Liver (tissue), 9 donors: ENCODE measurements around the gene GABRD. TPM values are rescaled to one million over a fixed set of nuclear protein-coding genes. Genes with fewer than 3 reads are reported as not detected.

Source experiments
- DNase-seq: peaks from one replicate; pipeline ENCODE4 v3.0.0-alpha.2; 2017; ENCODE audit warnings: low spot score
- H3K27ac ChIP-seq, 2 donors: one replicate each; pipeline ENCODE4 v1.7.0; 2013; ENCODE audit warnings: inconsistent platforms in 2 of 2, low read length in 2 of 2, control low read depth in 1 of 2, low read depth in 1 of 2, mild to moderate bottlenecking in 1 of 2
- H3K27me3 ChIP-seq, 4 donors: one replicate each; pipeline versions ENCODE4 v1.6.1 to v1.7.0; 2013; ENCODE audit warnings: low read length in 3 of 4, inconsistent platforms in 1 of 4, mild to moderate bottlenecking in 1 of 4, moderate library complexity in 1 of 4; ENCODE audit not compliant: control insufficient read depth in 4 of 4, insufficient read depth in 4 of 4
- H3K36me3 ChIP-seq, 4 donors: one replicate each; pipeline versions ENCODE4 v1.6.1 to v1.7.0; 2013; ENCODE audit warnings: low read length in 3 of 4, mild to moderate bottlenecking in 3 of 4, low read depth in 1 of 4, moderate library complexity in 1 of 4; ENCODE audit not compliant: control insufficient read depth in 4 of 4, insufficient read depth in 3 of 4
- H3K4me1 ChIP-seq, 4 donors: one replicate each; pipeline versions ENCODE4 v1.6.1 to v1.7.0; 2013; ENCODE audit warnings: low read length in 3 of 4, mild to moderate bottlenecking in 3 of 4, moderate library complexity in 1 of 4; ENCODE audit not compliant: control insufficient read depth in 4 of 4, insufficient read depth in 4 of 4
- H3K4me3 ChIP-seq, 3 donors: one replicate each; pipeline versions ENCODE4 v1.6.1 to v1.7.0; 2013; ENCODE audit warnings: low read length in 3 of 3, control low read depth in 1 of 3, low read depth in 1 of 3, mild to moderate bottlenecking in 1 of 3
- H3K9ac ChIP-seq, 2 donors: one replicate each; pipeline ENCODE4 v1.7.0; 2013; ENCODE audit warnings: low read length in 2 of 2, mild to moderate bottlenecking in 2 of 2, moderate library complexity in 2 of 2, control low read depth in 1 of 2, low read depth in 1 of 2
- H3K9me3 ChIP-seq, 4 donors: one replicate each; pipeline versions ENCODE4 v1.6.1 to v1.7.0; 2013; ENCODE audit warnings: low read length in 3 of 4; ENCODE audit not compliant: control insufficient read depth in 4 of 4
- EGR1 ChIP-seq, 2 donors: IDR thresholded peaks; 2 replicates each; pipeline ENCODE4 v1.6.1; 2016 to 2018; ENCODE audit warnings: antibody characterized with exemption in 2 of 2, low read depth in 2 of 2
- FOXA1 ChIP-seq: IDR thresholded peaks from 2 replicates; pipeline ENCODE4 v1.6.1; 2016; ENCODE audit warnings: antibody characterized with exemption
- FOXA2 ChIP-seq: IDR thresholded peaks from 2 replicates; pipeline ENCODE4 v1.6.1; 2016; ENCODE audit warnings: antibody characterized with exemption
- GABPA ChIP-seq, 2 donors: IDR thresholded peaks in 1 of 2; conservative IDR thresholded peaks in 1 of 2; 2 replicates each; pipeline ENCODE4 v1.6.1; 2016; ENCODE audit warnings: antibody characterized with exemption in 2 of 2, mild to moderate bottlenecking in 1 of 2, moderate library complexity in 1 of 2
- HNF4A ChIP-seq, 2 donors: conservative IDR thresholded peaks; 2 replicates each; pipeline ENCODE4 v1.6.1; 2016; ENCODE audit warnings: antibody characterized with exemption in 2 of 2, mild to moderate bottlenecking in 2 of 2
- HNF4G ChIP-seq: IDR thresholded peaks from 2 replicates; pipeline ENCODE4 v1.6.1; 2016; ENCODE audit warnings: antibody characterized with exemption
- JUND ChIP-seq, 2 donors: IDR thresholded peaks; 2 replicates each; pipeline ENCODE4 v1.6.1; 2016; ENCODE audit warnings: antibody characterized with exemption in 2 of 2
- NR2F2 ChIP-seq: IDR thresholded peaks from 2 replicates; pipeline ENCODE4 v1.6.1; 2016; ENCODE audit warnings: antibody characterized with exemption
- RAD21 ChIP-seq, 2 donors: IDR thresholded peaks; 2 replicates each; pipeline ENCODE4 v1.6.1; 2016; ENCODE audit warnings: antibody characterized with exemption in 2 of 2, mild to moderate bottlenecking in 2 of 2
- RXRA ChIP-seq, 2 donors: IDR thresholded peaks; 2 replicates each; pipeline ENCODE4 v1.6.1; 2017 to 2018; ENCODE audit warnings: antibody characterized with exemption in 2 of 2, mild to moderate bottlenecking in 1 of 2
- SP1 ChIP-seq: IDR thresholded peaks from 2 replicates; pipeline ENCODE4 v1.6.1; 2018; ENCODE audit warnings: antibody characterized with exemption, mild to moderate bottlenecking
- TAF1 ChIP-seq: conservative IDR thresholded peaks from 2 replicates; pipeline ENCODE4 v1.6.1; 2016; ENCODE audit warnings: antibody characterized with exemption, mild to moderate bottlenecking
- YY1 ChIP-seq: IDR thresholded peaks from 2 replicates; pipeline ENCODE4 v1.6.1; 2016; ENCODE audit warnings: antibody characterized with exemption, mild to moderate bottlenecking
- WGBS: extraction: QIAGEN DNeasy Blood & Tissue Kit; methylation state at CpG from one replicate; pipeline ENCODE4 v1.1.7; 2013; 5-methylcytosine and 5-hydroxymethylcytosine counted together
- polyA plus RNA-seq, 2 donors: library from polyadenylated mRNA; stranded (reverse) in 1 of 2; unstranded in 1 of 2; fragments of 200-250 nt in 1 of 2; fragments of >200 nt in 1 of 2; fragmentation: Nextera tagmentation in 1 of 2; extraction: Ambion mirVana in 1 of 2; gene quantifications; one replicate each; pipeline versions ENCODE4 v1.2.1 to v1.2.3, GENCODE V29; 2013 to 2015
- total RNA-seq, 2 donors: library from RNA; depleted of rRNA; stranded (reverse); fragments of >200 nt; gene quantifications; one replicate each; pipeline ENCODE4 v1.2.3, GENCODE V29; 2014
- TF ChIP-seq, protein P1 (sequence below): IDR thresholded peaks from 2 replicates; pipeline ENCODE4 v1.6.1; 2016; ENCODE audit warnings: antibody characterized with exemption, mild to moderate bottlenecking
- TF ChIP-seq, protein P2 (sequence below): IDR thresholded peaks from 2 replicates; pipeline ENCODE4 v1.6.1; 2016; ENCODE audit warnings: antibody characterized with exemption
- TF ChIP-seq, protein P3 (sequence below): IDR thresholded peaks from 2 replicates; pipeline ENCODE4 v1.6.1; 2016; ENCODE audit warnings: antibody characterized with exemption
- TF ChIP-seq, protein P4 (sequence below): IDR thresholded peaks from 2 replicates; pipeline ENCODE4 v1.6.1; 2016; ENCODE audit warnings: antibody characterized with exemption
- donor health status: healthy.
- donor health status: healthy.
- donor health status: healthy.
- donor health status: healthy.
- donor health status: healthy.

Gene GABRD
- total and polyA plus RNA-seq, 4 donors = 0.29 TPM; not detected in 3

DNA sequence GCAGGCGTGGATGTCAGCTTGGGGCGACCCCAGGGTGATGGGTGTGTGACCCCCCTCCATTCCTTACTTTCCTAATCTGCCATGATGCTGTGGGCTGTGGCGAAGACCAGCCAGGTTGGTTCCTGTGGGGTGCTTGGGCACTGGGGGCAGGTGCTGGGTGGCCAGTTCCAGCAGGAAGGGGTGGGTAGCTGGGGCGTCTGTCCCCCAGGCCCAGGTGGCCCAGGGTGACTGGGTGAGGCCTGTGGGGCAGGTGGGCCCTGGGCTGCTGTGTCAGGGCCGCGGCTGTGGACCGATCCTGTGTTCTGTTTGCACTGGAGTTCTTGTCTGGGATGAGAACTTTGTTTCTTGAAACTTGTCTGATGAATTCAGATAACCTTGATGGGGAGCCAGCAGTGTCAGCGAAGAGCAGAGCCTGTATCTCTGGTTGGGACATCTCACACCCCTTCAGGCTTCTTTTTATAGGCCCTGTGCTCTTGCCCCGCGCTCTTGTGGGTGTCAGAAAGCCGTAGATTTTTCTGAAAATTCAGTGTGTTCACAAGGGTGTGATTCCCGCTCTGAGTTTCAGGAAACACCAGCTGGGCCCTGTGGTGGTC lies 34.7 kb downstream of the GABRD start:
- H3K9ac ChIP-seq = no peak overlapping the region
- H3K4me3 ChIP-seq = no peak overlapping the region
- no peaks in the 10 kb centered on the region for H3K9me3 ChIP-seq
- H3K4me1 ChIP-seq = peaks cover 11 to 21% (median 13%) of the 10 kb centered on the region in 4 donors
- DNase-seq = no peak
- TF ChIP-seq EGR1 (IDR thresholded peaks at IDR 0.05; ENCODE audit: low read depth in 2 of 2) = no peak
- TF ChIP-seq, protein P1, sequence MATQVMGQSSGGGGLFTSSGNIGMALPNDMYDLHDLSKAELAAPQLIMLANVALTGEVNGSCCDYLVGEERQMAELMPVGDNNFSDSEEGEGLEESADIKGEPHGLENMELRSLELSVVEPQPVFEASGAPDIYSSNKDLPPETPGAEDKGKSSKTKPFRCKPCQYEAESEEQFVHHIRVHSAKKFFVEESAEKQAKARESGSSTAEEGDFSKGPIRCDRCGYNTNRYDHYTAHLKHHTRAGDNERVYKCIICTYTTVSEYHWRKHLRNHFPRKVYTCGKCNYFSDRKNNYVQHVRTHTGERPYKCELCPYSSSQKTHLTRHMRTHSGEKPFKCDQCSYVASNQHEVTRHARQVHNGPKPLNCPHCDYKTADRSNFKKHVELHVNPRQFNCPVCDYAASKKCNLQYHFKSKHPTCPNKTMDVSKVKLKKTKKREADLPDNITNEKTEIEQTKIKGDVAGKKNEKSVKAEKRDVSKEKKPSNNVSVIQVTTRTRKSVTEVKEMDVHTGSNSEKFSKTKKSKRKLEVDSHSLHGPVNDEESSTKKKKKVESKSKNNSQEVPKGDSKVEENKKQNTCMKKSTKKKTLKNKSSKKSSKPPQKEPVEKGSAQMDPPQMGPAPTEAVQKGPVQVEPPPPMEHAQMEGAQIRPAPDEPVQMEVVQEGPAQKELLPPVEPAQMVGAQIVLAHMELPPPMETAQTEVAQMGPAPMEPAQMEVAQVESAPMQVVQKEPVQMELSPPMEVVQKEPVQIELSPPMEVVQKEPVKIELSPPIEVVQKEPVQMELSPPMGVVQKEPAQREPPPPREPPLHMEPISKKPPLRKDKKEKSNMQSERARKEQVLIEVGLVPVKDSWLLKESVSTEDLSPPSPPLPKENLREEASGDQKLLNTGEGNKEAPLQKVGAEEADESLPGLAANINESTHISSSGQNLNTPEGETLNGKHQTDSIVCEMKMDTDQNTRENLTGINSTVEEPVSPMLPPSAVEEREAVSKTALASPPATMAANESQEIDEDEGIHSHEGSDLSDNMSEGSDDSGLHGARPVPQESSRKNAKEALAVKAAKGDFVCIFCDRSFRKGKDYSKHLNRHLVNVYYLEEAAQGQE = no peak
- TF ChIP-seq JUND (IDR thresholded peaks at IDR 0.05) = no peak
- no peak for TF ChIP-seq FOXA1
- TF ChIP-seq NR2F2 = no peak
- TF ChIP-seq FOXA2 = no peak
- TF ChIP-seq, protein P2, sequence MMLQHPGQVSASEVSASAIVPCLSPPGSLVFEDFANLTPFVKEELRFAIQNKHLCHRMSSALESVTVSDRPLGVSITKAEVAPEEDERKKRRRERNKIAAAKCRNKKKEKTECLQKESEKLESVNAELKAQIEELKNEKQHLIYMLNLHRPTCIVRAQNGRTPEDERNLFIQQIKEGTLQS = no peak
- no peak for TF ChIP-seq TAF1
- no peak for TF ChIP-seq RAD21 (IDR thresholded peaks at IDR 0.05)
- TF ChIP-seq GABPA (IDR thresholded peaks at IDR 0.05 in 1 of 2, conservative IDR thresholded peaks at IDR 0.05 in 1 of 2) = no peak
- no peak for TF ChIP-seq SP1
- TF ChIP-seq RXRA (IDR thresholded peaks at IDR 0.05) = no peak
- no peak for TF ChIP-seq HNF4G
- TF ChIP-seq, protein P3, sequence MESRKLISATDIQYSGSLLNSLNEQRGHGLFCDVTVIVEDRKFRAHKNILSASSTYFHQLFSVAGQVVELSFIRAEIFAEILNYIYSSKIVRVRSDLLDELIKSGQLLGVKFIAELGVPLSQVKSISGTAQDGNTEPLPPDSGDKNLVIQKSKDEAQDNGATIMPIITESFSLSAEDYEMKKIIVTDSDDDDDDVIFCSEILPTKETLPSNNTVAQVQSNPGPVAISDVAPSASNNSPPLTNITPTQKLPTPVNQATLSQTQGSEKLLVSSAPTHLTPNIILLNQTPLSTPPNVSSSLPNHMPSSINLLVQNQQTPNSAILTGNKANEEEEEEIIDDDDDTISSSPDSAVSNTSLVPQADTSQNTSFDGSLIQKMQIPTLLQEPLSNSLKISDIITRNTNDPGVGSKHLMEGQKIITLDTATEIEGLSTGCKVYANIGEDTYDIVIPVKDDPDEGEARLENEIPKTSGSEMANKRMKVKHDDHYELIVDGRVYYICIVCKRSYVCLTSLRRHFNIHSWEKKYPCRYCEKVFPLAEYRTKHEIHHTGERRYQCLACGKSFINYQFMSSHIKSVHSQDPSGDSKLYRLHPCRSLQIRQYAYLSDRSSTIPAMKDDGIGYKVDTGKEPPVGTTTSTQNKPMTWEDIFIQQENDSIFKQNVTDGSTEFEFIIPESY = no peak
- TF ChIP-seq YY1 = no peak
- TF ChIP-seq, protein P4, sequence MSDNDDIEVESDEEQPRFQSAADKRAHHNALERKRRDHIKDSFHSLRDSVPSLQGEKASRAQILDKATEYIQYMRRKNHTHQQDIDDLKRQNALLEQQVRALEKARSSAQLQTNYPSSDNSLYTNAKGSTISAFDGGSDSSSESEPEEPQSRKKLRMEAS = no peak
- H3K27me3 ChIP-seq = no peaks in the 10 kb centered on the region
- H3K27ac ChIP-seq = no peak overlapping the region
- WGBS = 90% methylated on average over 12 of the region's 12 CpGs
- H3K36me3 ChIP-seq = peaks cover 0 to 15% (median 2%) of the 10 kb centered on the region in 4 donors

DNA sequence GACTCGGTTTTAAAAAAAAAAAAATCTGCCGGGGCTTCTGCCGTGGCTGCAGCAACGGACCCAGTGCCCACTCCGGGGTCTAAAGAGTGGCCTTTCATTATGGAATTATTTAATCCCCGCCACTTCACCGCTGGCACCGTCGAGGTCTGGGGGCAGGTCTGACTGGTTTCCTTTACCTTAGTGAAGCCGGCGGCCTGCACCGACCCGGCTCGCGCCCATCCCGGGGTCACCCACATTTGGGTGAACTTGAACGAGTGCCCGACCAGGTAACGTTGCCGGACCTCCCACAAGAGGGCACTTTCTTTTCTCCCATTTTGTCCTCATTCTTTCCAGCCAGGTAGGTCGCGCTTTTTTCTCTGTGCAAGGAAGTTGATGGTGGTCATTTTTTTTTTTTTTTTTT lies 35.4 kb downstream of the GABRD start:
- H3K27me3 ChIP-seq = no peaks in the 10 kb centered on the region
- DNase-seq = no peak
- H3K27ac ChIP-seq = no peak overlapping the region
- no peak overlapping the region for H3K9ac ChIP-seq
- WGBS = 92% methylated on average over 22 of the region's 22 CpGs
- no peak overlapping the region for H3K4me3 ChIP-seq
- TF ChIP-seq YY1 (no peak), GABPA (IDR thresholded peaks at IDR 0.05 in 1 of 2, conservative IDR thresholded peaks at IDR 0.05 in 1 of 2) (no peak), RXRA (IDR thresholded peaks at IDR 0.05) (no peak), HNF4G (no peak), HNF4A (conservative IDR thresholded peaks at IDR 0.05) (no peak), FOXA2 (no peak)
- no peaks in the 10 kb centered on the region for H3K9me3 ChIP-seq
- H3K36me3 ChIP-seq = peaks cover 0 to 17% (median 3%) of the 10 kb centered on the region in 4 donors
- H3K4me1 ChIP-seq = peaks cover 5 to 14% (median 10%) of the 10 kb centered on the region in 4 donors
